GM12801 (cell line): ENCODE measurements around the gene PHACTR2.

Experiments used
- CTCF ChIP-seq: IDR thresholded peaks from one replicate; pipeline ENCODE4 v1.5.1; 2011; ENCODE audit warnings: control low read depth; ENCODE audit not compliant: insufficient read length; ENCODE audit errors: extremely low read depth

Gene PHACTR2

GRCh38 chr6:143823548-143823947 lies 145.8 kb downstream of the PHACTR2 start:
- TF ChIP-seq CTCF = no peak

- TF ChIP-seq CTCF = no peak
Observed at GRCh38 chr6:143828572-143828971, 150.8 kb downstream of the PHACTR2 start.

- no peak for TF ChIP-seq CTCF
Observed at GRCh38 chr6:143836150-143836549, 158.4 kb downstream of the PHACTR2 start.

- TF ChIP-seq CTCF = no peak
Observed at GRCh38 chr6:143838395-143838794, 160.6 kb downstream of the PHACTR2 start.

GRCh38 chr6:143839196-143839595 lies 161.4 kb downstream of the PHACTR2 start:
- no peak for TF ChIP-seq CTCF

- TF ChIP-seq CTCF = no peak
Observed at GRCh38 chr6:143840595-143841265, 163.0 kb downstream of the PHACTR2 start.

- TF ChIP-seq CTCF = no peak
Observed at GRCh38 chr6:143842461-143842901, 164.7 kb downstream of the PHACTR2 start.
